Parathyroid adenoma (tissue), 2 donors: ENCODE results near the gene LONRF3.

ENCODE experiments used
- H2AFZ ChIP-seq: fragments of 300-600 bp; sonication (generic); one replicate; pipeline ENCODE4 v1.7.0; 2017; ENCODE audit warnings: antibody characterized with exemption, mild to moderate bottlenecking
- H3K27ac ChIP-seq: fragments of 300-600 bp; sonication (generic); one replicate; pipeline ENCODE4 v1.7.0; 2017
- H3K27me3 ChIP-seq: fragments of 300-600 bp; sonication (generic); one replicate; pipeline ENCODE4 v1.7.0; 2017; ENCODE audit warnings: low read length; ENCODE audit not compliant: control insufficient read depth, insufficient read depth
- H3K36me3 ChIP-seq: fragments of 300-600 bp; sonication (generic); one replicate; pipeline ENCODE4 v1.7.0; 2017; ENCODE audit warnings: low read length; ENCODE audit not compliant: control insufficient read depth, insufficient read depth
- H3K4me1 ChIP-seq: fragments of 300-600 bp; sonication (generic); one replicate; pipeline ENCODE4 v1.7.0; 2017; ENCODE audit warnings: control low read depth
- H3K4me2 ChIP-seq: fragments of 300-600 bp; sonication (generic); one replicate; pipeline ENCODE4 v1.7.0; 2017; ENCODE audit warnings: low read length
- H3K4me3 ChIP-seq: fragments of 300-600 bp; sonication (generic); one replicate; pipeline ENCODE4 v1.7.0; 2017; ENCODE audit warnings: low read depth, low read length
- H3K79me2 ChIP-seq: fragments of 300-600 bp; sonication (generic); one replicate; pipeline ENCODE4 v1.7.0; 2017; ENCODE audit warnings: control low read depth
- H3K9ac ChIP-seq: fragments of 300-600 bp; sonication (generic); one replicate; pipeline ENCODE4 v1.7.0; 2017; ENCODE audit warnings: mild to moderate bottlenecking
- H3K9me3 ChIP-seq: fragments of 300-600 bp; sonication (generic); one replicate; pipeline ENCODE4 v1.7.0; 2017; ENCODE audit warnings: low read length; ENCODE audit not compliant: control insufficient read depth
- CTCF ChIP-seq: fragments of 300-600 bp; sonication (generic); IDR thresholded peaks from one replicate; pipeline ENCODE4 v1.7.0; 2017; ENCODE audit warnings: antibody characterized with exemption, mild to moderate bottlenecking
- donor health status: primary hyperparathyroidism.

The LONRF3 gene

GRCh38 chrX:118945921-118946320 lies 28.5 kb upstream of the LONRF3 start:
- TF ChIP-seq CTCF = no peak
- H3K4me1 ChIP-seq = no peaks in the 10 kb centered on the region
- no peaks in the 10 kb centered on the region for H3K36me3 ChIP-seq
- no peak overlapping the region for H3K4me2 ChIP-seq
- H2AFZ ChIP-seq = no peak overlapping the region
- H3K27me3 ChIP-seq = no peaks in the 10 kb centered on the region
- H3K4me3 ChIP-seq = no peak overlapping the region
- H3K9ac ChIP-seq = no peak overlapping the region
- H3K9me3 ChIP-seq = no peaks in the 10 kb centered on the region
- no peaks in the 10 kb centered on the region for H3K79me2 ChIP-seq
- no peak overlapping the region for H3K27ac ChIP-seq

- Histone ChIP-seq H3K4me2 (no peak overlapping the region), H3K27me3 (no peaks in the 10 kb centered on the region), H2AFZ (no peak overlapping the region), H3K4me1 (no peaks in the 10 kb centered on the region), H3K27ac (no peak overlapping the region), H3K36me3 (no peaks in the 10 kb centered on the region), H3K79me2 (no peaks in the 10 kb centered on the region), H3K9me3 (no peaks in the 10 kb centered on the region), H3K9ac (no peak overlapping the region), H3K4me3 (no peak overlapping the region)
- no peak for TF ChIP-seq CTCF
These were observed 26.1 kb upstream of the LONRF3 start for GRCh38 chrX:118948270-118948669.

- H3K27me3 ChIP-seq = no peaks in the 10 kb centered on the region
- no peaks in the 10 kb centered on the region for H3K79me2 ChIP-seq
- TF ChIP-seq CTCF = no peak
These were observed 12.4 kb upstream of the LONRF3 start for GRCh38 chrX:118961866-118962560.

GRCh38 chrX:118963159-118963558 lies 11.3 kb upstream of the LONRF3 start:
- no peaks in the 10 kb centered on the region for H3K79me2 ChIP-seq
- no peaks in the 10 kb centered on the region for H3K4me1 ChIP-seq
- H3K9ac ChIP-seq = no peak overlapping the region
- no peak overlapping the region for H3K27ac ChIP-seq
- H3K27me3 ChIP-seq = no peaks in the 10 kb centered on the region
- no peak overlapping the region for H2AFZ ChIP-seq
- H3K36me3 ChIP-seq = no peaks in the 10 kb centered on the region
- no peak overlapping the region for H3K4me2 ChIP-seq
- no peak overlapping the region for H3K4me3 ChIP-seq
- TF ChIP-seq CTCF = no peak
- H3K9me3 ChIP-seq = no peaks in the 10 kb centered on the region

More at GRCh38 chrX:118961866-118962560, 12.4 kb upstream of the LONRF3 start:
- Histone ChIP-seq H3K27ac (no peak overlapping the region), H3K9ac (no peak overlapping the region), H3K36me3 (no peaks in the 10 kb centered on the region), H2AFZ (no peak overlapping the region), H3K4me2 (no peak overlapping the region), H3K9me3 (no peaks in the 10 kb centered on the region), H3K4me1 (no peaks in the 10 kb centered on the region), H3K4me3 (no peak overlapping the region)

- Histone ChIP-seq H3K79me2 (no peaks in the 10 kb centered on the region), H3K27me3 (no peaks in the 10 kb centered on the region), H3K9me3 (no peaks in the 10 kb centered on the region), H3K36me3 (no peaks in the 10 kb centered on the region), H3K4me2 (no peak overlapping the region), H3K4me3 (no peak overlapping the region), H3K4me1 (no peaks in the 10 kb centered on the region), H3K27ac (no peak overlapping the region), H3K9ac (no peak overlapping the region), H2AFZ (no peak overlapping the region)
- TF ChIP-seq CTCF = no peak
These were observed 10.2 kb upstream of the LONRF3 start for GRCh38 chrX:118964252-118964651.
